HL-60/S4 (cell line): ENCODE results near the gene MAPK8IP2.

ENCODE experiments used
- in situ Hi-C: fragments of 300-500 bp; cut with MboI; formaldehyde crosslinking; loops from 2 replicates; pipeline ENCODE4 v1.14.3; 2022; ENCODE audit warnings: low sequenced_read_pairs

Gene MAPK8IP2

DNA sequence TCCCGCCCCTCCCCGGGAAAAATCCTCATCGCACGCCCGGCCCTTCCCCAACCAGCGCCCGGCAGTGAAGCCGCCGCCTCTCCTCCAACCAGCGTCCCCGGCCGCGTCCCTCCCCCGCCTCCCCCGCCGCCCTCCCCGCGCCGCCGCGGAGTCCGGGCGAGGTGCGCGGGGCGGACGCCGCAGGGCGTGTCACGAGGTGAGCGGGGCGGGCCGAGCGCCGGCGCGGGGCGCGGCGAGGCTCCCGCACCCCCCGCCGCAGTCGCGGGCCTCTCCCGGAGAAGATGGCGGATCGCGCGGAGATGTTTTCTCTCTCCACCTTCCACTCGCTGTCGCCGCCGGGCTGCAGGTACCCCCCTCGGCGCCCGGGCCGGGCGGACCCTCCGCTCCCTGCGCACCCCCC is at the start of gene MAPK8IP2:
Gene MAPK8IP2 (plus strand): TSS at position 256 of the 400 bp plus-strand sequence. CDS start 26 bp downstream, at position 282.
- in situ Hi-C loops: no loop called here

DNA sequence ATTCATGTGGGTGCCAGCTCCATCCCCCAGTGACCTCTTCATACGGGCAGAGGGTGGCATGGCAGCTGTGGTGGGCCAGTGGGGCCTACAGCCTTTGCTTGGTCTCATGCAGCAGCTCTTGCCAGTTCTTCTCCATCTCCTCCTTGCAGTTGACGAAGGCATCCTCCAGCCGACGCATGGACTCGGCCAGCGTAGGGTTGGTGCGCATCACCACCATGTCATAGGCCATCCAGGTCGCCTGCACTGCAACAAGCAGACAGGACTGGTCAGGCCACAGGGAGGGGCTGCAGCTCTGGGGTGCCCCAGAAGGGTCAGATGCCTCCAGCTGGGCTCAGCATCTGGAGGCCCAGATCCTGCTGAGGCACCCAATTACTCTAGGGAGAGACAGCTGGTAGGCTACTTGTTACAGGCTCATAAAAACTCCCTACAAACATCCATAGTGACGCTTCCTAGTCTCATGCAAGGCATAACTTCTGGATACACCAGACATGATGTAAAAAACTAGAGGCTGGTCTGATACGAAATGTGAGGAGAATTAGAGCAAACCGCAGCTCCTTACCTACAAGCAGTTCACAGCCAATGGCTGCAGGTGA is 49.3 kb upstream of the MAPK8IP2 start:
- in situ Hi-C loops: no loop called here

DNA sequence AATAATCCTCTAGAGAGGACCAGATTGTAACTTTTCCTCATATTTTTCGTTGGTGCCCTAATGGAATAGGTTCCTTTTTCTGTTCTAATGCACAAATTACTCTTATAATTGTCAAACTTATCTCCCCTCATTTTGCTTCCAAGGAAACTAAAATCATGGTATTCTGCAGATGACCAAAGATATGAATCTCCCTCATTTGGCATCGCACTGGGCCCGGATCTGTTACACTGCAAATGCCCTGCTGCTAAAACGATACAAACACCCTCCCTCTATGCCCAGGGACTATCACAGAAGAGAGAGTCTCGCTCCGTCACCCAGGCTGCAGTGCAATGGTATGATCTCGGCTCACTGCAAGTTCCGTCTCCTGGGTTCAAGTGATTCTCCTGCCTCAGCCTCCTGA is 47.3 kb upstream of the MAPK8IP2 start:
- in situ Hi-C loops: no loop called here

GRCh38 chr22:50556703-50557102 is 43.9 kb upstream of the MAPK8IP2 start:
- in situ Hi-C loops: no loop called here

DNA sequence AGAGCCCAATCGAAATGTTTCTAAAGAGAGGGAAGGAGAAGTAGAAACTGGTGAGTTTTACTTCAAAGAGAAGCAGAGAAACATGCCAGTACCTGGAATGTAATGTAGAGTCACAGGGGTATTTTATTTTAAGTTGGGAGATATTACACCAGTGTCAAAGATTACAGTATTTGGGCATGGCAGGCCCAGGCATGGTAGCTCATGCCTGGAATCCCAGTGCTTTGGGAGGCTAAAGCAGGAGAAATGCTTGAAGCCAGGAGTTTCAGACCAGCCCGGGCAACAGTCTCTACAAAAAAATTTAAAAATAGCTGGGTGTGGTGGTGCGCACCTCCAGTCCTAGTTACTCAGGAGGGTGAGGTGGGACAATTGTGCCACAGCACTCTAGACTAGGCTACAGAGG is 40.6 kb upstream of the MAPK8IP2 start:
- in situ Hi-C loops: no loop called here

GRCh38 chr22:50561401-50562358 is 38.9 kb upstream of the MAPK8IP2 start:
- in situ Hi-C loops: no loop called here

GRCh38 chr22:50562523-50563412 is 37.8 kb upstream of the MAPK8IP2 start, which contains the start of gene SYCE3:
SYCE3 (minus strand) TSS chr22:50562919; CDS start chr22:50556405, 6,514 bp downstream.
- in situ Hi-C loops: no loop called here

DNA sequence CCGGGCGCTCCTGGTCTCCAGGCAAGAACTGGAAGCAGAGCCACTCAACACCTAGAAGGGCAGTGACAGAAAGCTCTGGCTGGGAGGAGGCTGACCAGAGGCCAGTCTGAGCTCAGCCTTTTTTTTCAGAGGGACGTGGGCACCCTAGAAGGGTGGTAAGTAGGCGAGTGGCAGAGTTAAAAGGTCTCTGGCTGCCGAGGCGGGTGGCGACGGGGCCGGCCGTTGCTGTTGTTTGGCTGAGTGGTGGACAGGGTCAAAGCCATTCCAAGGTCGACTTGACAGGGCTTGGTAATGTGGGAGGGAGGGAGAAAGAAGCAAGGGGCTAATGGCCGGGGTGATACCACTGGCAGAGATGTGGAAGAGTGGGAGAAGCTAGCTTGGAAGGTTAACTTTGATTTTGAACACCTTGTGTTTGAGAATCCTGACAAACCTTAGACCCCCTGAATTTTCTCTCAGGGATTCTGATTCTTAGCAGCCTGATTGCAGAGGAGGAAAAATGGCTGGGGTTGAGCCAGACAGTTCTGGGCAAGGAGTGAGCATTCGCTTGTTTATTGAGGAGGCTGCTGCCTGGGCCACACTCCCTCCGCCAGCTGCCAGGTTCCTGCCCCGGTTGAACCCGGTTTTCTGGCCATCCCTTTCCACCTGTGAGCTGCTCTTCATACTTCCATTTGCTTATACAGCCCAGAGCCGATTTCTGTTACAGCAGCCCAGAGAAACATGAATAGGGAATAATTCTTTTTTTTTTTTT is 37.0 kb upstream of the MAPK8IP2 start:
- in situ Hi-C loops: no loop called here

- in situ Hi-C loops: no loop called here
These were observed 36.3 kb upstream of the MAPK8IP2 start for GRCh38 chr22:50564289-50564688.

DNA sequence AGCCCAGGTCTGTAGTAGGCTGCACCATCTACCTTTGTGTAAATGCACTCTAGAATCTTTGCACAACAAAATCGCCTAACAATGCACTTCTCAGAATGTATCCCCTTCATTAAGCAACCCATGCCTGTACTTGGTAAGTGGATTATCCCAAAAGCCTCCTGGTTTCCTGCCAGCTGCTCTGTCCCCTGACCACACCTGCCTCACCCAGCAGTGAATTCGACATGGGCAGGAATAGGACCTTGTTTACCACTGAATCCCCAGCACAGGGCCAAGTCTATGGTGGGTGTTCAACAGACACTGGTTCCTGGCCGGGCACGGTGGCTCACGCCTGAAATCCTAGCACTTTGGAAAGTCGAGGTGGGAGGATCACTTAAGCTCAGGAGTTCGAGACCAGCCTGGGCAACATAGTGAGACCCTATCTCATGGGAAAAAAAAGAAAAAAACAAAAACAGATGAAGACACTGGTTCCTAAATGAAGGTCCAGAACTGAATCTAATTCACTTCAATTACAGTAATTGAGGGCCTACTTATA is 32.8 kb upstream of the MAPK8IP2 start:
- in situ Hi-C loops: no loop called here

DNA sequence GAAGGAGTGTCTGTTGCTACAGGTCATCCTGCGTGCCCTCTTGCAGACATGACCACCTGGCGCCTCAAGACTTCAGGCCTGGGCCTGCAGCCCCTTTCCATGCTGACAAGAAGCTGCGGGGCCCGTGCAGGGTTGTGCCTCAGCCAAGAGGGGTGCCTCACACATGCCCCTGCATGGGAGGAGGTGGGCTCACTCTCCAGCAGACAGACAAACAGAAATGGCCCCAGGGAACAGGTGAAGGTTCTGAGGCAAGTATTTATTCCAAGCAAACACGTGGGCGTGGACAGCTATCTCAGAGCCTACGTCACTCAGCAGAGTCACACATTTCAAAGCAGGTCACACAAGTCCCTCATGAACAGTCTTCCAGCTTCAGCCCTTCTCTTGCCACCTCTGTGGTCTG is 32.0 kb upstream of the MAPK8IP2 start:
- in situ Hi-C loops: no loop called here

GRCh38 chr22:50569041-50569459 is 31.5 kb upstream of the MAPK8IP2 start:
- in situ Hi-C loops: no loop called here

GRCh38 chr22:50569896-50570535 is 30.6 kb upstream of the MAPK8IP2 start:
- in situ Hi-C loops: no loop called here

DNA sequence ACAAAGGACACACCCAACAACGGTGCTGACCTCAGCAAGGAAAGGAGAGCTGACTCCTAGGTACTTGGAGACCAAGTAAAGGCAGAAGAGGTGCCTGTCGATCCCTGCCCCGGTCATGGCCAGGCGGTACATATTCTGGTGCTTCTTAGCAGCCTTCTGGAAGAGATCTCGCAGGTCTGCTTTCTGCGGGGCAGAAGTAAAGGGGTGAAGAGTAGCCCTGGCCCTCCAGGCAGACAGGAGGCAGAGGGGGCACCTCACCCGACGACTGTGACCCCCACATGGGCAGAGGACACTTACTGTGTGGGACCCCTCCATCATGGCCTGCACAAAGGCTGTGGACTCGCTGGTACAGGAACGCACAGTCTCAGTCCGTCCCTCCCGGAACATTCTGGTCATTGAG is 29.7 kb upstream of the MAPK8IP2 start:
- in situ Hi-C loops: no loop called here

DNA sequence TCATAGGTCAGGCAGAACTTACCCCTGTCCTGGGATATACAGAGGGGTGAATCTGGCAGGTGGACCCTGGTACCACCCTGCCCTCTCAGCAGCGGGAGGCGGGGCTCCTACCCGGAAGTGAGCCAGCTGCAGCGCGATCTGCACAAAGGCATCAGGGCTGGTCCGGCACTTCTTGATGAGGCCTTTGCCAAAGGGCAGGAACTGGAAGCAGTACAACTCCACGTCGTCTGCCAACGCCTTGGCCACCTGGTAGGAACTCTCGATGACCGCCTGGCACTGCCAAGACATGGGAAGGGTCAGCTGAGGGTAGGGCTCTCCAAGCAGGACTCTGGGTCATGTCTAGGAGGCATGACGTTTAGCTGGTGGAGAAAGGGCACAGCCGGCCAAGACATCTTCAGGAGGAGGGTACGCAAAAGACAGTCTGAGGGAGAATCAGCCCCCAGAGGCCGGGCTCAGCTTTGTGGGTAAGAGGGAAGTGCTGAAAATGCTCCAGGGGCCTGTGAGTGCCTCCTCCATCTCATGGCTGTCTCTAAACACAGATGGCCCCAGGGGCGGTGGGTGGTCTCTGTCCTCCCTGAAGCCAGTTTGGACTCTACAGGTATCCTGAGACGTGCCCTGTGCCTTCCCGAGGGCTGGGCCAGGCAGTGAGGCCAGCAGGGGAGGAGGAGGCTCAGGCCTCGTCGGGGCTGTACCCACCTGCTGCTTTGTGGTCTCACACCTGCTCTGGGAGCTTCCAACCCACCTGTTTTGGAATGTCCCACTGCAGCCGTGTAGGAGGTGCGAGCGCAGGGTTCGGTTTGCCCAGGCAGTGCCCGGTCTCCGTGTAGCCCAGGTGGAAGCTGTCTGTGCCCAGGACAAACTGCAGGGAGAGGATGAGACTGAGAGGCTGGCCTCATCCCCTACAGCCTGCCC is 29.1 kb upstream of the MAPK8IP2 start:
- in situ Hi-C loops: no loop called here

DNA sequence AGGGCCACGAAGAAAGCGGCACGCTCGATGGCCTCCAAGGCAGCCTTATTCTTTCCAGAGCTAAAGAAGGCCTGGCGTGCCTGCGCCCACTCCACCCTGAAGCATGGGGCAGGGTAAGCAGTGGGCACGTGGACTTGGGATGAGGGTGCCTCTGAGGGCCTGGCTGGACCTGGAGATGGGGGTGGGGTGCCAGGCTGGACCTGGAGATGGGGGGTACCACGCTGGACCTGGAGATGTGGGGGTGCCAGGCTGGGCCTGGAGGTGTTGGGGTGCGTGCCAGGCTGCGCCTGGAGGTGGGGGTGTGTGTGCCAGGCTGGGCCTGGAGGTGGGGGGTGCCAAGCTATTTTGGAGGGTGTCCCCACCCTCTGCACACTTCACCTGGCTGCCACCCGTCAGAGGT is 27.6 kb upstream of the MAPK8IP2 start:
- in situ Hi-C loops: no loop called here

DNA sequence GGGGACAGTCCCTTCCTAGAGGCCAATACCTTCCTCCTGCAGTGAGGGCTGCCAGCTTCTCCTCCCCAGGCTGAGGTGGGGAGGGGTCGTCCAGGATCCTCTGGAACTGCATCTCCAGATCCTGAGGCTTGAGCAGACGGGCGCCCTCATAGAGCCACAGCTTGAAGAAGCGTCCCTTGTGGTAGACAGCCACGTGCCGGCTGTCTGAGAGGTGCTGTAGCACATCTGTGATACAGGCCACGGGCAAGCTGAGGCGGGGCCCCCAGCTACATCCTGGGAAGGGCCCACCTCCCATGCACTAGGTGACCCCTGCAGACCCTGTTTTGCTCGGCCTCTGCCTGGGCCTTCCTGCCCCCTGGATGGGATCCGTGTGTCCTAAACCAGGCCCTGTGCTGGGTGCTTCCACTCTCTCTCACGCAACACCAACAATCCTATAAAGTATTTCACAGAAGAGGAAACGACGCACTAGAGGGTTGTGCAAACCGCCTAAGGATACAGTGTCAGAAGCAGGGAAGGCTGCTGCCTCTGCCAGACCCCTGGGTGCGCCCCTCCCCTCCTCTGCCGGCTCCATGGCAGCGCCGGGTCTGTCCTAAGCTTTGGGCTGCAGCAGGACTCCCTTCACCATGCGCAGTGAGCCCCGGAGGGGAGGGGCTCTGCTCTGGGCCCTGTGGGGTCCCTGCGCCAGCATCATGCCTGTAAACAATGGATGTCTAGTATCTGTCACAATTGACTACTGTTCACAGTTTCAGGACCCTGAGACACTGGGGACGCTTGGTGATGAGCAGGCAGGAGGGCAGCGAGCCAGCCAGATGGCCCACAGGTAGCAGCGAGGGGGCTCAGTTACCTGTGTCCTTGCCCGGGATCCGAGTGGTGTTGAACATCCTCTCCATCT is 26.9 kb upstream of the MAPK8IP2 start:
- in situ Hi-C loops: no loop called here

GRCh38 chr22:50574383-50574755 is 26.2 kb upstream of the MAPK8IP2 start:
- in situ Hi-C loops: no loop called here
